DOHH2 (cell line): ENCODE results near the gene ZFPM1.

Experiments used
- H3F3A ChIP-seq: fragments of 200-600 bp; sonication (generic), shearing (Covaris generic); 2 replicates; pipeline ENCODE4 v1.6.0; 2016; ENCODE audit warnings: antibody characterized with exemption, mild to moderate bottlenecking; ENCODE audit not compliant: control insufficient read depth, insufficient read depth
- H3K27ac ChIP-seq: fragments of 200-600 bp; sonication (generic); 2 replicates; pipeline ENCODE4 v1.5.1; 2014; ENCODE audit warnings: low read depth, mild to moderate bottlenecking, low read length, moderate library complexity
- H3K27me3 ChIP-seq: fragments of 200-600 bp; sonication (generic); 2 replicates; pipeline ENCODE4 v1.6.1; 2014; ENCODE audit warnings: mild to moderate bottlenecking, low read length, mixed read lengths; ENCODE audit not compliant: control insufficient read depth
- H3K36me3 ChIP-seq: fragments of 200-600 bp; sonication (generic); 2 replicates; pipeline ENCODE4 v1.6.1; 2014; ENCODE audit warnings: mild to moderate bottlenecking, low read length, moderate library complexity, mixed read lengths; ENCODE audit not compliant: control insufficient read depth
- H3K4me1 ChIP-seq: fragments of 200-600 bp; sonication (generic); 2 replicates; pipeline ENCODE4 v1.6.1; 2014; ENCODE audit warnings: mild to moderate bottlenecking, low read length, mixed read lengths; ENCODE audit not compliant: control insufficient read depth
- H3K4me2 ChIP-seq: fragments of 200-600 bp; sonication (generic); 2 replicates; pipeline ENCODE4 v1.6.0; 2014; ENCODE audit warnings: mild to moderate bottlenecking, low read length, moderate library complexity
- H3K4me3 ChIP-seq: fragments of 200-600 bp; sonication (generic); 2 replicates; pipeline ENCODE4 v1.5.1; 2014; ENCODE audit warnings: mild to moderate bottlenecking, low read length, mixed read lengths
- H3K79me2 ChIP-seq: fragments of 200-600 bp; sonication (generic); 2 replicates; pipeline ENCODE4 v1.6.1; 2014; ENCODE audit warnings: mild to moderate bottlenecking, low read length, mixed read lengths; ENCODE audit not compliant: control insufficient read depth
- H3K9me2 ChIP-seq: fragments of 200-600 bp; sonication (generic); replicated peaks from 2 replicates; pipeline ENCODE4 v1.6.1; 2014; ENCODE audit warnings: mild to moderate bottlenecking, low read length, mixed read lengths; ENCODE audit not compliant: control insufficient read depth
- H3K9me3 ChIP-seq: fragments of 200-600 bp; sonication (generic); 2 replicates; pipeline ENCODE4 v1.6.1; 2014; ENCODE audit warnings: antibody characterized with exemption, low read length, mixed read lengths; ENCODE audit not compliant: control insufficient read depth, insufficient read depth
- H4K20me1 ChIP-seq: fragments of 200-600 bp; sonication (generic); 2 replicates; pipeline ENCODE4 v1.6.0; 2014; ENCODE audit warnings: low read depth, mild to moderate bottlenecking, antibody characterized with exemption, low read length, moderate library complexity; ENCODE audit not compliant: control insufficient read depth, insufficient read depth
- EZH2phosphoT487 ChIP-seq: fragments of 200-600 bp; sonication (generic); IDR thresholded peaks from 2 replicates; pipeline ENCODE4 v1.6.1; 2017; ENCODE audit warnings: borderline replicate concordance, mild to moderate bottlenecking, antibody characterized with exemption, low read length, moderate library complexity, mixed read lengths
- TF ChIP-seq, protein P1 (sequence below): fragments of 200-600 bp; sonication (generic); IDR thresholded peaks from one replicate; pipeline ENCODE4 v1.5.1; 2014; ENCODE audit warnings: antibody characterized with exemption, mild to moderate bottlenecking, low read depth, low read length; ENCODE audit not compliant: poor library complexity, severe bottlenecking

ZFPM1 gene

DNA sequence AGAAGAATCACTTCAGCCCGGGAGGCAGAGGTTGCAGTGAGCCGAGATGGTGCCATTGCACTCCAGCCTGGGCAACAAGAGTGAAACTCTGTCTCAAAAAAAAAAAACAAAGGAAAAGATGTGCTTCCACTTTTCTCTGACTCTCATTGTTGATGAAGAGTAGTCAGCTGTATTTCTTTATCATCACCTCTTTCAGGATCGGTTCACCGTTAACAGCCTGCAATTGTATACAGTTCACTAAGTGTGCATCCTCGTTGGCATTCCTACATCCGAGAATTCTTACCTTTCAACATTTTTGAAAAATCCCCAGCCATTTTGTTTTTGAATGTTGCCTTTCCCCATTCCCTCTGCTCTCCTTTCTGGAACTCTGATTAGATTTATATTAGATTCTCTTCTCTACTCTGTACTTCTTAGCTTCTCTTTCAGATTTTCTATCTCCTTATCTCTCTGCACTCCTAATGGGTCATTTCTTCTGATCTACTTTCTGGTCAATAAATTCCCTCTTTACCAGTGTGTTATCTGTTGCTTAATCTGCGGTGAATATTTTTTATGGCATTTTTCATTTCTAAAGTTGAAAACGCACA, 90.2 kb downstream of the ZFPM1 start:
- no peak overlapping the region for H3K27ac ChIP-seq
- H3K27me3 ChIP-seq: no peaks in the 10 kb centered on the region
- no peaks in the 10 kb centered on the region for H4K20me1 ChIP-seq
- H3K4me1 ChIP-seq: no peaks in the 10 kb centered on the region
- peaks cover 20% of the 10 kb centered on the region for H3K9me3 ChIP-seq
- H3F3A ChIP-seq: no peaks in the 10 kb centered on the region
- H3K4me3 ChIP-seq: no peak overlapping the region
- H3K9me2 ChIP-seq: no peaks in the 10 kb centered on the region
- TF ChIP-seq, protein P1, sequence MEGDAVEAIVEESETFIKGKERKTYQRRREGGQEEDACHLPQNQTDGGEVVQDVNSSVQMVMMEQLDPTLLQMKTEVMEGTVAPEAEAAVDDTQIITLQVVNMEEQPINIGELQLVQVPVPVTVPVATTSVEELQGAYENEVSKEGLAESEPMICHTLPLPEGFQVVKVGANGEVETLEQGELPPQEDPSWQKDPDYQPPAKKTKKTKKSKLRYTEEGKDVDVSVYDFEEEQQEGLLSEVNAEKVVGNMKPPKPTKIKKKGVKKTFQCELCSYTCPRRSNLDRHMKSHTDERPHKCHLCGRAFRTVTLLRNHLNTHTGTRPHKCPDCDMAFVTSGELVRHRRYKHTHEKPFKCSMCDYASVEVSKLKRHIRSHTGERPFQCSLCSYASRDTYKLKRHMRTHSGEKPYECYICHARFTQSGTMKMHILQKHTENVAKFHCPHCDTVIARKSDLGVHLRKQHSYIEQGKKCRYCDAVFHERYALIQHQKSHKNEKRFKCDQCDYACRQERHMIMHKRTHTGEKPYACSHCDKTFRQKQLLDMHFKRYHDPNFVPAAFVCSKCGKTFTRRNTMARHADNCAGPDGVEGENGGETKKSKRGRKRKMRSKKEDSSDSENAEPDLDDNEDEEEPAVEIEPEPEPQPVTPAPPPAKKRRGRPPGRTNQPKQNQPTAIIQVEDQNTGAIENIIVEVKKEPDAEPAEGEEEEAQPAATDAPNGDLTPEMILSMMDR: no peak
- no peak for TF ChIP-seq EZH2phosphoT487
- no peaks in the 10 kb centered on the region for H3K36me3 ChIP-seq
- no peaks in the 10 kb centered on the region for H3K79me2 ChIP-seq
- H3K4me2 ChIP-seq: no peak overlapping the region

GRCh38 chr16:88545781-88546180, 92.7 kb downstream of the ZFPM1 start:
- Histone ChIP-seq H3K4me1 (peaks cover 12% of the 10 kb centered on the region), H3K9me3 (peaks cover 20% of the 10 kb centered on the region), H3K4me2 (no peak overlapping the region), H3K79me2 (no peaks in the 10 kb centered on the region), H3K36me3 (no peaks in the 10 kb centered on the region), H3K27ac (no peak overlapping the region), H3F3A (peaks cover 3% of the 10 kb centered on the region; the same call in 1 of the 2 replicates), H3K4me3 (no peak overlapping the region), H3K9me2 (no peaks in the 10 kb centered on the region), H3K27me3 (no peaks in the 10 kb centered on the region), H4K20me1 (no peaks in the 10 kb centered on the region)
- no peak for TF ChIP-seq EZH2phosphoT487
- TF ChIP-seq, protein P1: no peak

DNA sequence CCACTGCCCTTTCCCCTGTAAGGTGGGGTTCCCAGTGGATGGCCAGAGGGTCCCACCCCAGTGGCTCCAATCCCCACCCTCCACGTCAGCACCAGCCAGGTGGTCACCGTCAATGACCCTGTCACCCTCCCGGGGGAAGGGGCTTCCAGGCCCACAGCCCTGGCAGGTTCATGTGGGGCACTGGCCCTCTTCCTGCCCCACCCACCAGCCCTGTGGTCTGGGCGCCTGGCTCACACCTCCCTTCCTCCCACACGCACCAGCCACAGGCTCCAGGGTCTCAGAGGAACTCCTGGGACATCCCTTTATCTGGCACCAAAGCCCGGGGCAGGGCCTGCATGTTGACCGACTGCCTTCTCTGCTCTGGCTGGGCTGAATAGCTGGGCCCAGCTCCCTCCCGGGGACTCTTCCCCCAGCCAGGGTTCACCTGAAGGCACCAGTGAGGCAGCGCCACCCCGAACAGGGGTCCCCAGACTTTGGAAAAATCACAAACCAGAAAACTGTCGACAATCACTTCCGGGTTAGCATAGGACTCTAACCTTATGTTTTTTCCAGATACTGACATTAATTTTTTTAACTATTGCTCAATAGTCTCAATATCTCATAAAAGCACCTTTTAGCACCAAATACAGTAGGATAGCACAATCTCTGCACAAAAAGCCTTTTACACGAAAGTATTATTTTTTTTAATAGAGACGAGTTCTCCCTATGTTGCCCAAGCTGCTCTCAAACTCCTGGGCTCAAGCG, 95.2 kb downstream of the ZFPM1 start:
- no peak overlapping the region for H3K4me3 ChIP-seq

More for the DNA sequence above, 95.2 kb downstream of the ZFPM1 start:
- TF ChIP-seq EZH2phosphoT487: no peak
- TF ChIP-seq, protein P1: no peak
- Histone ChIP-seq H3K9me2 (no peaks in the 10 kb centered on the region), H3K27me3 (no peaks in the 10 kb centered on the region), H3K36me3 (no peaks in the 10 kb centered on the region), H3K4me1 (peaks cover 37% of the 10 kb centered on the region), H3K4me2 (no peak overlapping the region), H3K9me3 (peaks cover 7% of the 10 kb centered on the region), H4K20me1 (no peaks in the 10 kb centered on the region), H3K27ac (no peak overlapping the region), H3K79me2 (no peaks in the 10 kb centered on the region), H3F3A (peaks cover 3% of the 10 kb centered on the region; the same call in 1 of the 2 replicates)
